HG03520 (cell line): ENCODE results near the gene CCL2.
"Not testable (repeated sequence)": the region's sequence is repeated elsewhere in the genome, so short reads cannot be mapped to it uniquely, and the experiment has no call there.

Experiments used
- ATAC-seq: cut with Tn5 transposase; IDR thresholded peaks from one replicate; pipeline ENCODE4 v1.9.1; 2021; ENCODE audit warnings: mild to moderate bottlenecking, moderate library complexity; ENCODE audit not compliant: unreplicated experiment

CCL2 gene

GRCh38 chr17:34254651-34255380, at the start of gene CCL2:
Gene CCL2, plus strand, starts transcription at chr17:34255285. Its CDS starts 65 bp downstream, at chr17:34255350.
- no peak for ATAC-seq

- ATAC-seq, result no peak
These were observed 49.7 kb upstream of the CCL2 start for GRCh38 chr17:34205401-34205800.

- ATAC-seq, result no peak
These were observed 48.5 kb upstream of the CCL2 start for GRCh38 chr17:34206569-34206968.

GRCh38 chr17:34207572-34207971, 47.5 kb upstream of the CCL2 start:
- ATAC-seq, result no peak

GRCh38 chr17:34218748-34219147, 36.3 kb upstream of the CCL2 start:
- ATAC-seq, result no peak

GRCh38 chr17:34219405-34219804, 35.7 kb upstream of the CCL2 start:
- no peak for ATAC-seq

- no peak for ATAC-seq
These were observed 34.9 kb upstream of the CCL2 start for GRCh38 chr17:34220045-34220751.

GRCh38 chr17:34220752-34221395, 34.2 kb upstream of the CCL2 start:
- no peak for ATAC-seq

- no peak for ATAC-seq
These were observed 33.7 kb upstream of the CCL2 start for GRCh38 chr17:34221411-34221810.

GRCh38 chr17:34222722-34223497, 32.2 kb upstream of the CCL2 start:
- ATAC-seq, result no peak

GRCh38 chr17:34225046-34225445, 30.0 kb upstream of the CCL2 start:
- ATAC-seq, result no peak

GRCh38 chr17:34226011-34226743, 28.9 kb upstream of the CCL2 start:
- no peak for ATAC-seq

- no peak for ATAC-seq
These were observed 28.4 kb upstream of the CCL2 start for GRCh38 chr17:34226744-34227034.

GRCh38 chr17:34227293-34227692, 27.8 kb upstream of the CCL2 start:
- not testable (repeated sequence) for ATAC-seq

- no peak for ATAC-seq
These were observed 27.4 kb upstream of the CCL2 start for GRCh38 chr17:34227707-34228106.

- no peak for ATAC-seq
These were observed 26.3 kb upstream of the CCL2 start for GRCh38 chr17:34228781-34229180.

GRCh38 chr17:34230342-34230741, 24.7 kb upstream of the CCL2 start:
- no peak for ATAC-seq

GRCh38 chr17:34234616-34235015, 20.5 kb upstream of the CCL2 start:
- ATAC-seq, result no peak

GRCh38 chr17:34235389-34236028, 19.6 kb upstream of the CCL2 start:
- no peak for ATAC-seq

- ATAC-seq, result no peak
These were observed 18.7 kb upstream of the CCL2 start for GRCh38 chr17:34236281-34236892.
